IPS-15b (cell line): ENCODE measurements around the gene MAP1LC3C.
A peak's percentile ranks its signal among the peaks of the same experiment; 100 is the strongest.

Experiments
- H3K27me3 ChIP-seq: one replicate; pipeline ENCODE4 v1.6.1; 2013; ENCODE audit warnings: low read length; ENCODE audit not compliant: control insufficient read depth, insufficient read depth
- H3K36me3 ChIP-seq: one replicate; pipeline ENCODE4 v1.6.1; 2013; ENCODE audit warnings: low read length; ENCODE audit not compliant: control insufficient read depth, insufficient read depth
- H3K4me1 ChIP-seq: one replicate; pipeline ENCODE4 v1.6.1; 2013; ENCODE audit warnings: mild to moderate bottlenecking, low read length; ENCODE audit not compliant: control insufficient read depth, insufficient read depth
- H3K4me3 ChIP-seq: one replicate; pipeline ENCODE4 v1.5.1; 2013; ENCODE audit warnings: low read depth, low read length
- H3K9ac ChIP-seq: one replicate; pipeline ENCODE4 v1.6.1; 2013; ENCODE audit warnings: low read depth, mild to moderate bottlenecking, low read length
- H3K9me3 ChIP-seq: one replicate; pipeline ENCODE4 v1.6.1; 2013; ENCODE audit warnings: mild to moderate bottlenecking, low read length; ENCODE audit not compliant: control insufficient read depth, insufficient read depth

The MAP1LC3C gene

GRCh38 chr1:242008826-242009495, 10.1 kb upstream of the MAP1LC3C start:
- H3K9me3 ChIP-seq = no peaks in the 10 kb centered on the region
- H3K36me3 ChIP-seq = no peaks in the 10 kb centered on the region
- no peaks in the 10 kb centered on the region for H3K27me3 ChIP-seq
- no peak overlapping the region for H3K4me3 ChIP-seq
- no peak overlapping the region for H3K9ac ChIP-seq
- peaks cover 2% of the 10 kb centered on the region for H3K4me1 ChIP-seq

GRCh38 chr1:242006976-242007375, 8.1 kb upstream of the MAP1LC3C start:
- Histone ChIP-seq H3K27me3 (no peaks in the 10 kb centered on the region), H3K4me3 (no peak overlapping the region), H3K9ac (no peak overlapping the region), H3K9me3 (no peaks in the 10 kb centered on the region), H3K36me3 (no peaks in the 10 kb centered on the region), H3K4me1 (peaks cover 2% of the 10 kb centered on the region)

GRCh38 chr1:242005866-242006535, 7.1 kb upstream of the MAP1LC3C start:
- H3K27me3 ChIP-seq = no peaks in the 10 kb centered on the region
- H3K9me3 ChIP-seq = no peaks in the 10 kb centered on the region
- H3K4me3 ChIP-seq = no peak overlapping the region
- H3K36me3 ChIP-seq = no peaks in the 10 kb centered on the region
- H3K9ac ChIP-seq = no peak overlapping the region
- H3K4me1 ChIP-seq = peaks cover 2% of the 10 kb centered on the region

DNA sequence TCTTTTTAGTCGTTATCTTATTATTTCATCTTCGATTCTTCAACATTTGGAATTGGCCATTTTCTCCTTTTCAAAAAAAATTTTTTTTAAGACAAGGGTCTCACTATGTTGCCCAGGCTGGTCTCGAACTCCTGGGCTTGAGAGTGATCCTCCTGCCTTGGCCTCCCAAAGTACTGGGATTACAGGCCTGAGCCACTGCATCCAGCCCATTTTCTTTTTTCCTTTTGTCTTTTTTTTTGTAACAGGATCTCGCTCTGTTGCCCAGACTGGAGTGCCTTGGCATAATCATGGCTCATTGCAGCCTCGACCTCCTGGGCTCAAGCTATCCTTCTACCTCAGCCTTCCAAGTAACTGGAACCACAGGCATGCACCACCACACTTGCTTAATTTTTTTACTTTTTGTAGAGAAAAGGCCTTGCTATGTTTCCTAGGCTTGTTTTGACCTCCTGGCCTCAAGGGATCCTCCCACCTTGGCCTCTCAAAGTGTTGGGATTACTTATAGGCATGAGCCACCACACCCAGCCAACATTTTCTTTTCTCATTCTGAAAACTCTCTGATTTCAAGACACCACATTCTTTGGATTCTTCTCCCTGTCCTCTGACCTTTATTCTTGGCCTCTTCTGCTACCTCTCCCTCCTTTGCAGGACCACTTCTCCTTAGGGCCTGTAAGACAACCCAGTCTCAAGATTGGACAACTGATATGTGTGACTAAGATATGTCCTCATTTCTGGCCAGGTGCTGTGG, 6.0 kb upstream of the MAP1LC3C start:
- Histone ChIP-seq H3K27me3 (no peaks in the 10 kb centered on the region), H3K9me3 (no peaks in the 10 kb centered on the region), H3K36me3 (no peaks in the 10 kb centered on the region), H3K4me1 (peaks cover 2% of the 10 kb centered on the region), H3K9ac (no peak overlapping the region), H3K4me3 (no peak overlapping the region)

DNA sequence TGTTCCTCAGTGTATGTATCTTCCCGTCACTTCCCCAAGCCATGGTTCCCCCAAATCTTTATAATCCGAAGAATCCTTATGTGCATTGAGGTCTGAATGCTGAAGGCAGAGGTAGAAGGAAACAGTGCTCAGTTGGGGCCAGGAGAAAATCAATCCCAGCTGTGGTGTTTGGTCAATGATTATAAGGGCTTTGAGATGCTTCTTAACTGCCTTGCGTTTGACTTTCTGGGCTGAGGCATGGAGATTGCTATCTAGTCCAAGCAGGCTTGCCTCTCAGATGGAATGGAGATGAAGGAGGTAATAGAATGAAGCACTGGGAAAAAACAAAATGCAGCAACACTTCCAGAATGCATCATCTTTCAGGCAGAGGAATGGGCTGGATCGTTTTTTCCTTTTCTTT, 3.6 kb upstream of the MAP1LC3C start:
- Histone ChIP-seq H3K9me3 (no peaks in the 10 kb centered on the region), H3K4me3 (no peak overlapping the region), H3K9ac (no peak overlapping the region), H3K27me3 (no peaks in the 10 kb centered on the region), H3K4me1 (peaks cover 4% of the 10 kb centered on the region), H3K36me3 (no peaks in the 10 kb centered on the region)

- Histone ChIP-seq H3K9me3 (no peaks in the 10 kb centered on the region), H3K9ac (no peak overlapping the region), H3K4me3 (no peak overlapping the region), H3K27me3 (no peaks in the 10 kb centered on the region), H3K36me3 (no peaks in the 10 kb centered on the region), H3K4me1 (peaks cover 4% of the 10 kb centered on the region)
These were observed 3.2 kb upstream of the MAP1LC3C start for GRCh38 chr1:242002072-242002471.

- Histone ChIP-seq H3K4me1 (peaks cover 4% of the 10 kb centered on the region), H3K9me3 (no peaks in the 10 kb centered on the region), H3K4me3 (no peak overlapping the region), H3K36me3 (no peaks in the 10 kb centered on the region), H3K27me3 (no peaks in the 10 kb centered on the region), H3K9ac (no peak overlapping the region)
These were observed 1.5 kb upstream of the MAP1LC3C start for GRCh38 chr1:242000434-242000833.

GRCh38 chr1:241998412-241998921, 431 bp downstream of the MAP1LC3C start:
- Histone ChIP-seq H3K36me3 (no peaks in the 10 kb centered on the region), H3K4me3 (peak overlapping the region; percentile 59), H3K9ac (peak overlapping the region; percentile 47), H3K9me3 (no peaks in the 10 kb centered on the region), H3K4me1 (peaks cover 4% of the 10 kb centered on the region), H3K27me3 (no peaks in the 10 kb centered on the region)

- Histone ChIP-seq H3K4me1 (peaks cover 4% of the 10 kb centered on the region), H3K36me3 (no peaks in the 10 kb centered on the region), H3K27me3 (no peaks in the 10 kb centered on the region), H3K9me3 (no peaks in the 10 kb centered on the region), H3K4me3 (no peak overlapping the region), H3K9ac (no peak overlapping the region)
These were observed 1.4 kb downstream of the MAP1LC3C start for GRCh38 chr1:241997401-241997998.

GRCh38 chr1:241994171-241994570, 4.7 kb downstream of the MAP1LC3C start:
- H3K9me3 ChIP-seq = no peaks in the 10 kb centered on the region
- H3K4me1 ChIP-seq = peaks cover 3% of the 10 kb centered on the region
- H3K9ac ChIP-seq = no peak overlapping the region
- no peak overlapping the region for H3K4me3 ChIP-seq
- H3K27me3 ChIP-seq = no peaks in the 10 kb centered on the region
- no peaks in the 10 kb centered on the region for H3K36me3 ChIP-seq

DNA sequence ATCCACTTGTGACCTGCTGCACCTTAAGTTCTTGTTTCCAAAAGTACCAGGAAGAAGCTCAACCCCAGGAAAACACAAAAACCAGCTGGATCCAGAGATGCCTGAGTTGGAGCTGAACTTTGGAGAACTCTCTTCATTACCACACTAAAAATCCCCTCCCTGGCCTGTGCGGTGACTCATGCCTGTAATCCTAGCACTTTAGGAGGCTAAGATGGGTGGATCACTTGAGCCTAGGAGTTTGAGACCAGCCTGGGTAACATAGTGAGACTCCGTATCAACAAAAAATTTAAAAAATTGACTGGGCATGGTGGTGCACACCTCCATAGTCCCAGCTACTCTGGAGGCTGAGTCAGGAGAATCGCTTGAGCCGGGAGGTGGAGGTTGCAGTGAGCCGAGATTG, 6.2 kb downstream of the MAP1LC3C start:
- no peaks in the 10 kb centered on the region for H3K27me3 ChIP-seq
- H3K4me3 ChIP-seq = no peak overlapping the region
- H3K36me3 ChIP-seq = no peaks in the 10 kb centered on the region
- H3K4me1 ChIP-seq = no peaks in the 10 kb centered on the region
- H3K9me3 ChIP-seq = no peaks in the 10 kb centered on the region
- no peak overlapping the region for H3K9ac ChIP-seq
